Breast epithelium (tissue), 4 donors: ENCODE results near the gene SOX1. TPM values are rescaled to one million over a fixed set of nuclear protein-coding genes. Genes with fewer than 3 reads are reported as not detected.

Experiments used
- DNase-seq, 2 donors: peaks; one replicate each; pipeline ENCODE4 v3.0.0-alpha.2; 2019; ENCODE audit warnings: low spot score in 2 of 2
- H3K27ac ChIP-seq, 2 donors: fragments of 200-600 bp; sonication (generic) in 1 of 2; one replicate each; pipeline ENCODE4 v1.5.1; 2016 to 2019; ENCODE audit warnings: mild to moderate bottlenecking in 1 of 2
- H3K27me3 ChIP-seq, 2 donors: fragments of 200-600 bp; sonication (generic) in 1 of 2; one replicate each; pipeline versions ENCODE4 v1.5.1 to v1.6.0; 2017 to 2019; ENCODE audit warnings: control low read depth in 1 of 2, mild to moderate bottlenecking in 1 of 2
- H3K36me3 ChIP-seq: fragments of 200-600 bp; one replicate; pipeline ENCODE4 v1.5.1; 2019
- H3K4me1 ChIP-seq, 2 donors: fragments of 200-600 bp; sonication (generic); one replicate each; pipeline ENCODE4 v1.5.1; 2016 to 2019; ENCODE audit warnings: control low read depth in 1 of 2
- H3K4me3 ChIP-seq, 3 donors: fragments of 200-600 bp; sonication (generic); 1 replicate in 2 of 3; 2 replicates in 1 of 3; pipeline ENCODE4 v1.5.1; 2016 to 2019; ENCODE audit warnings: mild to moderate bottlenecking in 3 of 3, moderate library complexity in 2 of 3
- H3K9me3 ChIP-seq, 2 donors: fragments of 200-600 bp; sonication (generic) in 1 of 2; one replicate each; pipeline ENCODE4 v1.5.1; 2016 to 2019; ENCODE audit warnings: control low read depth in 1 of 2
- POLR2A ChIP-seq: fragments of 450-650 bp; IDR thresholded peaks from one replicate; pipeline ENCODE4 v1.6.1; 2016; ENCODE audit warnings: antibody characterized with exemption, mild to moderate bottlenecking, moderate library complexity
- POLR2AphosphoS5 ChIP-seq, 3 donors: sonication (generic); formaldehyde crosslinking; IDR thresholded peaks; one replicate each; pipeline ENCODE4 v1.6.1; 2017; ENCODE audit warnings: antibody characterized with exemption in 3 of 3
- intact Hi-C: fragments of 100-400 bp; cut with DNase I; formaldehyde crosslinking; loops from one replicate; pipeline ENCODE4 v1.15.1; 2023; ENCODE audit warnings: low total_unique reads
- total RNA-seq, 3 donors: library from RNA; depleted of rRNA; stranded (reverse); fragments of >200 nt; gene quantifications; one replicate each; pipeline ENCODE4 v1.1.0, GENCODE V29; 2016
- TF ChIP-seq, protein P1 (sequence below), 3 donors: fragments of 450-650 bp; IDR thresholded peaks; one replicate each; pipeline ENCODE4 v1.5.1; 2016 to 2017; ENCODE audit warnings: antibody characterized with exemption in 3 of 3, mild to moderate bottlenecking in 3 of 3, moderate library complexity in 3 of 3

Gene SOX1
- total RNA-seq, 3 donors from 2014 or later = not detected

DNA sequence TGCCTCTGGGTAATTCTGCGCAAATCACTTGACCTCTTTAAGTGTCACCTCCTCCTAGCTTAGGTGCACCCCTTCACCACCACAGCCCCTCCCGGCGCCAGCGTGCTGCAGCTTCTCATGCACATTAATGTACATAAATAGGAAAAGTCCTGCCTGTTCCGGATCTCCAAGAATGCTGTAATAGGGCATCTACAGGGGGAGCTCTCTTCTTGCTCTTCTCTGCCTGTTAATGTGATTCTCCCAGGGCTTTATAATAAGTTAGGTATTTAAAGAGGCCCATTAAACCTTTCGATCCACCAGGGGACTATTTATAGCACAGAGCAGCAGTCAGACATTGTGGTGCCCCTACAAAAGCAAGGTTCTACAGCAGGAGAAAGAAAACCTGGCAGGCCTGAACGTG, 35.3 kb downstream of the SOX1 start:
- H3K27me3 ChIP-seq = peaks cover 10 to 69% of the 10 kb centered on the region in 2 donors
- TF ChIP-seq, protein P1, sequence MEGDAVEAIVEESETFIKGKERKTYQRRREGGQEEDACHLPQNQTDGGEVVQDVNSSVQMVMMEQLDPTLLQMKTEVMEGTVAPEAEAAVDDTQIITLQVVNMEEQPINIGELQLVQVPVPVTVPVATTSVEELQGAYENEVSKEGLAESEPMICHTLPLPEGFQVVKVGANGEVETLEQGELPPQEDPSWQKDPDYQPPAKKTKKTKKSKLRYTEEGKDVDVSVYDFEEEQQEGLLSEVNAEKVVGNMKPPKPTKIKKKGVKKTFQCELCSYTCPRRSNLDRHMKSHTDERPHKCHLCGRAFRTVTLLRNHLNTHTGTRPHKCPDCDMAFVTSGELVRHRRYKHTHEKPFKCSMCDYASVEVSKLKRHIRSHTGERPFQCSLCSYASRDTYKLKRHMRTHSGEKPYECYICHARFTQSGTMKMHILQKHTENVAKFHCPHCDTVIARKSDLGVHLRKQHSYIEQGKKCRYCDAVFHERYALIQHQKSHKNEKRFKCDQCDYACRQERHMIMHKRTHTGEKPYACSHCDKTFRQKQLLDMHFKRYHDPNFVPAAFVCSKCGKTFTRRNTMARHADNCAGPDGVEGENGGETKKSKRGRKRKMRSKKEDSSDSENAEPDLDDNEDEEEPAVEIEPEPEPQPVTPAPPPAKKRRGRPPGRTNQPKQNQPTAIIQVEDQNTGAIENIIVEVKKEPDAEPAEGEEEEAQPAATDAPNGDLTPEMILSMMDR (IDR thresholded peaks at IDR 0.05) = no peak
- TF ChIP-seq POLR2A = no peak
- TF ChIP-seq POLR2AphosphoS5 (IDR thresholded peaks at IDR 0.05) = no peak
- no peak overlapping the region for H3K4me3 ChIP-seq
- intact Hi-C loops = no loop called here
- H3K27ac ChIP-seq = no peak overlapping the region
- H3K9me3 ChIP-seq = no peaks in the 10 kb centered on the region
- no peaks in the 10 kb centered on the region for H3K36me3 ChIP-seq
- DNase-seq = no peak
- no peaks in the 10 kb centered on the region for H3K4me1 ChIP-seq

DNA sequence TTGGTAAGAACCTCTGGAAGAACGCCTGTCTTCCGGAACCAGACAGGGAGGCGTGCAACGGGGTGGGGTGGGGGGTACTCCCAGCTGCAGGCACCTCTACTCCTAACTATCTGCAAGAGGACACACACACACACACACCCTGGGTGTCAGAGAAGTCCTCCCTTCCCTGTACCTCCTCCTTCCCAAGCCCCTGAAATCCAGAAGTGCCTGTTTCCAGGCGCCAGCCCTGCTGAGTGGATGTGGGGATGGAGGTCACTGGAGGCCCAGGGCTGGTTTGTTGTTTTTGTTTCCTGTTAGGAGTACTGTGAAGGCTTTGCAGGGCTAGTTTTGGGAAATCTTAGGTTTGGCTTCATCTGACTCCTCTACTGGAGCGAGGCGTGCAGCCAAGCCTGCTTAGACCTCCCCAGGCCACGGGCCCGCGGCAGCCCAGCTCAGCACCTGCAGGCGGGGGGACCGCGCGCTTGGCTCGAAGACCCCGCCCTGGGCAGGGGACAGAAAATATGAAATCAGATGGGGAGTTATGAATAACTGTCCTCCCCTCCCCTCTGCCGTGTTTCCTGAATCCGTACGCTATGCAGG, 36.4 kb downstream of the SOX1 start:
- no peaks in the 10 kb centered on the region for H3K36me3 ChIP-seq
- TF ChIP-seq POLR2A = no peak
- TF ChIP-seq, protein P1 (IDR thresholded peaks at IDR 0.05) = no peak
- no peak for TF ChIP-seq POLR2AphosphoS5 (IDR thresholded peaks at IDR 0.05)
- H3K4me3 ChIP-seq = no peak overlapping the region
- H3K9me3 ChIP-seq = no peaks in the 10 kb centered on the region
- H3K27ac ChIP-seq = no peak overlapping the region
- no peaks in the 10 kb centered on the region for H3K4me1 ChIP-seq
- intact Hi-C loops = no loop called here
- H3K27me3 ChIP-seq = peaks cover 10 to 78% of the 10 kb centered on the region in 2 donors
- DNase-seq = no peak

DNA sequence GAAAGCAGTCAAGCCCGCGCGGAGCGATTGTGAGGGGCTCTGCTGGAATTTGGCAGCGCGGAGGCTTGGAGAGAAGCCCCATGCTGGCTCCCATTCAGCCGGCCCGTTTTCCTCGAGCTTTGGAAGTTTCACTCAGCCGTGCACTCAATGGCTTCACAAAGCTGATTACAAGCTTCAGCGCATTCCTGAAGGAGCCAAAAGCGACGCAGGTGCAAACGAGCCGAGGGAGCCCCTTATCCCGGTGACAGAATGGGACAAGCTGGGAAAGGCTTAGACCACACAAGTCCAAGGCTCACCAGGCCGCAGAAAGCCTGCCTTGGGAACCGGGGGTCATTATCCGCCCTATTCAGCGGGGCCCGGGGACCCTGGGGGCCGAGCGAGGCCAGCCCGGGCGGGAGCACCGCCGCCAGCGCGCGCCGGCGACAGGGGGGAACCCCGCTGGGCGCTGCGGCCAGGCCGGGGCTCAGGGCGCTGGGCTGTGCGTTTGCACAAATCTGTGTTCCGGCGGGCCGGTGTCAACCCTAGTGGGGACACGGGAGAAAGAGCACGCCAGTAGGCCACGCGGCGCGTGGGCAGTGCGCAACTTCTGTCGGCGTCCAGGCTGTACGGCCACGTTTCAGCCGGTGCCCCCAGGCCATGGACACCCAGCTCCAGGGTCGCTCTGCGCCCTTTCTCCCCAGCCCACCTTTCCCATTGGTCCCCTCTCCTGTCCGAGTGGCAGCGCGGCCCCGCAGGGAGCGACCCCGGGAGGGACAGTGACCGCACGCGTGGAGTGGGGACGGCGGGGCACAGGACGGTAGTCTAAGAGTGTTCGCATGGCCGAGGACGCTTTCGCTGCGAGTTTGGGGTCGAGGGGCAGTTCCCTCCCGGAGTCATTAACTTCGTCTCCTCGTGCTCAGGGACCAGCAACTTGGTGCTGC, 37.3 kb downstream of the SOX1 start:
- Histone ChIP-seq H3K9me3 (no peaks in the 10 kb centered on the region), H3K4me3 (no peak overlapping the region), H3K36me3 (no peaks in the 10 kb centered on the region), H3K4me1 (no peaks in the 10 kb centered on the region), H3K27ac (no peak overlapping the region), H3K27me3 (peaks cover 10 to 81% of the 10 kb centered on the region in 2 donors)
- DNase-seq = no peak
- intact Hi-C loops = no loop called here
- TF ChIP-seq POLR2AphosphoS5 (IDR thresholded peaks at IDR 0.05) (no peak), POLR2A (no peak)
- TF ChIP-seq, protein P1 (IDR thresholded peaks at IDR 0.05) = no peak

DNA sequence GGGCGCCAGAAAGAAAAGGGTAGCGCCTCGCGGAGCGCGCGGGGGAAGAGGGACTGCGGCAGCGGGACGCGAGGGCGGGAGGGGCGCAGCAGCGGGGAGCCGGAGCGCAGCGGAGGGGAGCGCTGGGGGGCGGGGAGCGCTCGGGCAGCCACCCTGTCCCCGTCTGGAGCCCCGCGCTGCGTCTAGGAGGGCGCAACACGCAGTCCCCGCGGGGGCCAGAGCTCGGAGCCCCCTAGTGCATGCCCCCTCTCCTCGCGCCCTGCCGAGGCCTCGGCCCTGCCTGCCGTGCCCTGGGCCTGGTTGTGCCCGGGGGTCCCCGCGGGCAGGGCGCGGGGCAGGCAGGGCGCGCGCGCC, 37.9 kb downstream of the SOX1 start:
- TF ChIP-seq POLR2A = no peak
- no peak for TF ChIP-seq POLR2AphosphoS5 (IDR thresholded peaks at IDR 0.05)
- TF ChIP-seq, protein P1 (IDR thresholded peaks at IDR 0.05) = no peak
- DNase-seq = no peak
- intact Hi-C loops = no loop called here
- Histone ChIP-seq H3K27me3 (peaks cover 10 to 88% of the 10 kb centered on the region in 2 donors), H3K4me1 (no peaks in the 10 kb centered on the region), H3K27ac (no peak overlapping the region), H3K9me3 (no peaks in the 10 kb centered on the region), H3K36me3 (no peaks in the 10 kb centered on the region), H3K4me3 (no peak overlapping the region)

DNA sequence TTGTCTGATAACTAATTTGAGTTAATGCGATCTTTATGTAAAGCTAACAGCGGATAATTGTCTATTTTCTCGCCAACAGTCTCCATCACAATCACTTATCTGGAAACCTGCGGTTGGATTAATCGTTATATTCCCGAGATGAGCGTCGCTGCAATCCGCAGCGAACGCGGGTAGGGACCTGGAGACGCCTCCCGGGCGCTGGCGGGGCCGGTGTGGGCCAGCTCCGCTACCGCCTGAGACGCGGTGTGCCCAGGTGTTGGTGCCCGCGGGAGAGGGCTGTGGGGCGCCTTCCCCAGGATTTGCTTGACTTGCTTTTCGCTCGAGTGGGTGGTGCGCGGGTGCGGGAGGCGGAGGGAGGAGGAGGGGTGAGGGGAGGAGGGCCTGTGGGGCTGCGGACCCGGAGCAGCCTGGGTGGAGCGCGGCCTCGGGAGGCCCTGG, 38.3 kb downstream of the SOX1 start:
- H3K27ac ChIP-seq = no peak overlapping the region
- H3K36me3 ChIP-seq = no peaks in the 10 kb centered on the region
- intact Hi-C loops = no loop called here
- H3K4me1 ChIP-seq = no peaks in the 10 kb centered on the region
- H3K4me3 ChIP-seq = no peak overlapping the region
- no peaks in the 10 kb centered on the region for H3K9me3 ChIP-seq
- peaks cover 10 to 89% of the 10 kb centered on the region in 2 donors for H3K27me3 ChIP-seq
- no peak for TF ChIP-seq POLR2AphosphoS5 (IDR thresholded peaks at IDR 0.05)
- no peak for TF ChIP-seq POLR2A
- TF ChIP-seq, protein P1 (IDR thresholded peaks at IDR 0.05) = no peak
- no peak for DNase-seq
